Body of pancreas (tissue), 4 donors: ENCODE measurements around the gene RGS8.

Experiments used
- CTCF ChIP-seq, 7 experiments: fragments of 450-650 bp in 4 of 7; fragments of 200-600 bp in 3 of 7; sonication (generic) in 3 of 7; IDR thresholded peaks; one replicate each; pipeline ENCODE4 v1.5.1; 2016 to 2019; ENCODE audit warnings: antibody characterized with exemption in 7 of 7
- POLR2A ChIP-seq, 3 donors: fragments of 450-650 bp; IDR thresholded peaks; one replicate each; pipeline ENCODE4 v1.6.1; 2016; ENCODE audit warnings: antibody characterized with exemption in 3 of 3, mild to moderate bottlenecking in 2 of 3

- TF ChIP-seq CTCF (IDR thresholded peaks at IDR 0.05), result no peak
- no peak for TF ChIP-seq POLR2A (IDR thresholded peaks at IDR 0.05)
These were observed 9.8 kb downstream of the RGS8 start for GRCh38 chr1:182674346-182675246.
